Fibroblast of lung (primary cell): ENCODE measurements around the gene ABCC8.

Experiments used
- EZH2 ChIP-seq: IDR thresholded peaks from 2 replicates; pipeline ENCODE4 v1.5.1; 2012; ENCODE audit warnings: low read length, control low read depth, mild to moderate bottlenecking; ENCODE audit errors: missing control alignments
- TF ChIP-seq, protein P1 (sequence below), 2 donors: IDR thresholded peaks in 1 of 2; conservative IDR thresholded peaks in 1 of 2; 1 replicate in 1 of 2; 2 replicates in 1 of 2; pipeline ENCODE4 v1.5.1; 2011 to 2012; ENCODE audit warnings: low read length in 2 of 2, control low read depth in 1 of 2, inconsistent platforms in 1 of 2, low read depth in 1 of 2, mild to moderate bottlenecking in 1 of 2

- TF ChIP-seq, protein P1, sequence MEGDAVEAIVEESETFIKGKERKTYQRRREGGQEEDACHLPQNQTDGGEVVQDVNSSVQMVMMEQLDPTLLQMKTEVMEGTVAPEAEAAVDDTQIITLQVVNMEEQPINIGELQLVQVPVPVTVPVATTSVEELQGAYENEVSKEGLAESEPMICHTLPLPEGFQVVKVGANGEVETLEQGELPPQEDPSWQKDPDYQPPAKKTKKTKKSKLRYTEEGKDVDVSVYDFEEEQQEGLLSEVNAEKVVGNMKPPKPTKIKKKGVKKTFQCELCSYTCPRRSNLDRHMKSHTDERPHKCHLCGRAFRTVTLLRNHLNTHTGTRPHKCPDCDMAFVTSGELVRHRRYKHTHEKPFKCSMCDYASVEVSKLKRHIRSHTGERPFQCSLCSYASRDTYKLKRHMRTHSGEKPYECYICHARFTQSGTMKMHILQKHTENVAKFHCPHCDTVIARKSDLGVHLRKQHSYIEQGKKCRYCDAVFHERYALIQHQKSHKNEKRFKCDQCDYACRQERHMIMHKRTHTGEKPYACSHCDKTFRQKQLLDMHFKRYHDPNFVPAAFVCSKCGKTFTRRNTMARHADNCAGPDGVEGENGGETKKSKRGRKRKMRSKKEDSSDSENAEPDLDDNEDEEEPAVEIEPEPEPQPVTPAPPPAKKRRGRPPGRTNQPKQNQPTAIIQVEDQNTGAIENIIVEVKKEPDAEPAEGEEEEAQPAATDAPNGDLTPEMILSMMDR (conservative IDR thresholded peaks at IDR 0.05 in 1 of 2, IDR thresholded peaks at IDR 0.05 in 1 of 2; ENCODE audit: low read depth in 1 of 2, low read length in 2 of 2) = no peak
- no peak for TF ChIP-seq EZH2
Observed at GRCh38 chr11:17411418-17411817, 65.2 kb downstream of the ABCC8 start.
